Liver (tissue), 3 donors: ENCODE data around the gene CEP83.

Source experiments
- JUND ChIP-seq, 2 donors: IDR thresholded peaks; 2 replicates each; pipeline ENCODE4 v1.6.1; 2016; ENCODE audit warnings: antibody characterized with exemption in 2 of 2
- TF ChIP-seq, protein P1 (sequence below): fragments of 150-350 bp; IDR thresholded peaks from 2 replicates; pipeline ENCODE4 v1.5.1; 2017; ENCODE audit warnings: improper control_type of control experiment, low read depth, low read length; ENCODE audit not compliant: missing input control
- donor health status: healthy.
- donor health status: healthy.

- TF ChIP-seq, protein P1, sequence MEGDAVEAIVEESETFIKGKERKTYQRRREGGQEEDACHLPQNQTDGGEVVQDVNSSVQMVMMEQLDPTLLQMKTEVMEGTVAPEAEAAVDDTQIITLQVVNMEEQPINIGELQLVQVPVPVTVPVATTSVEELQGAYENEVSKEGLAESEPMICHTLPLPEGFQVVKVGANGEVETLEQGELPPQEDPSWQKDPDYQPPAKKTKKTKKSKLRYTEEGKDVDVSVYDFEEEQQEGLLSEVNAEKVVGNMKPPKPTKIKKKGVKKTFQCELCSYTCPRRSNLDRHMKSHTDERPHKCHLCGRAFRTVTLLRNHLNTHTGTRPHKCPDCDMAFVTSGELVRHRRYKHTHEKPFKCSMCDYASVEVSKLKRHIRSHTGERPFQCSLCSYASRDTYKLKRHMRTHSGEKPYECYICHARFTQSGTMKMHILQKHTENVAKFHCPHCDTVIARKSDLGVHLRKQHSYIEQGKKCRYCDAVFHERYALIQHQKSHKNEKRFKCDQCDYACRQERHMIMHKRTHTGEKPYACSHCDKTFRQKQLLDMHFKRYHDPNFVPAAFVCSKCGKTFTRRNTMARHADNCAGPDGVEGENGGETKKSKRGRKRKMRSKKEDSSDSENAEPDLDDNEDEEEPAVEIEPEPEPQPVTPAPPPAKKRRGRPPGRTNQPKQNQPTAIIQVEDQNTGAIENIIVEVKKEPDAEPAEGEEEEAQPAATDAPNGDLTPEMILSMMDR = no peak
- TF ChIP-seq JUND (IDR thresholded peaks at IDR 0.05) = no peak
Observed at GRCh38 chr12:94359761-94360160, 99.9 kb downstream of the CEP83 start.
